GM23248 (cell line): ENCODE measurements around the gene CFDP1. TPM values are rescaled to one million over a fixed set of nuclear protein-coding genes. Genes with fewer than 3 reads are reported as not detected.
A peak's percentile ranks its signal among the peaks of the same experiment; 100 is the strongest.

ENCODE experiments used
- DNase-seq: peaks from one replicate; pipeline ENCODE4 v3.0.0-alpha.2; 2015
- H2AFZ ChIP-seq: fragments of 200-600 bp; sonication (generic); 2 replicates; pipeline ENCODE4 v1.6.1; 2016; ENCODE audit warnings: antibody characterized with exemption
- H3F3A ChIP-seq: fragments of 200-600 bp; sonication (generic); 2 replicates; pipeline ENCODE4 v1.6.1; 2016; ENCODE audit warnings: mild to moderate bottlenecking, antibody characterized with exemption, mixed run types; ENCODE audit not compliant: insufficient read depth
- H3K27ac ChIP-seq: fragments of 200-600 bp; sonication (generic); 2 replicates; pipeline ENCODE4 v1.5.1; 2016; ENCODE audit warnings: mild to moderate bottlenecking
- H3K27me3 ChIP-seq: fragments of 200-600 bp; sonication (generic); replicated peaks from 2 replicates; pipeline ENCODE4 v1.6.1; 2016; ENCODE audit warnings: mild to moderate bottlenecking; ENCODE audit not compliant: insufficient read depth
- H3K36me3 ChIP-seq: fragments of 200-600 bp; sonication (generic); 2 replicates; pipeline ENCODE4 v1.6.1; 2016; ENCODE audit warnings: low read depth, mild to moderate bottlenecking
- H3K4me1 ChIP-seq: fragments of 200-600 bp; sonication (generic); 2 replicates; pipeline ENCODE4 v1.6.1; 2016; ENCODE audit warnings: mild to moderate bottlenecking; ENCODE audit not compliant: insufficient read depth
- H3K4me2 ChIP-seq: fragments of 200-600 bp; sonication (generic); one replicate; pipeline ENCODE4 v1.6.1; 2016; ENCODE audit warnings: mild to moderate bottlenecking; ENCODE audit not compliant: unreplicated experiment
- H3K4me3 ChIP-seq: fragments of 200-600 bp; sonication (generic); 2 replicates; pipeline ENCODE4 v1.5.1; 2016; ENCODE audit warnings: mild to moderate bottlenecking
- H3K79me2 ChIP-seq: fragments of 200-600 bp; sonication (generic); 2 replicates; pipeline ENCODE4 v1.6.1; 2016; ENCODE audit warnings: mild to moderate bottlenecking; ENCODE audit not compliant: insufficient read depth
- H3K9ac ChIP-seq: fragments of 200-600 bp; sonication (generic); 2 replicates; pipeline ENCODE4 v1.6.1; 2016; ENCODE audit warnings: mild to moderate bottlenecking
- H3K9me2 ChIP-seq: fragments of 200-600 bp; sonication (generic); 2 replicates; pipeline ENCODE4 v1.6.1; 2016; ENCODE audit warnings: mixed run types, mild to moderate bottlenecking, moderate library complexity; ENCODE audit not compliant: insufficient read depth
- H3K9me3 ChIP-seq: fragments of 200-600 bp; sonication (generic); one replicate; pipeline ENCODE4 v1.6.1; 2017; ENCODE audit warnings: low read depth
- H4K20me1 ChIP-seq: fragments of 200-600 bp; sonication (generic); 2 replicates; pipeline ENCODE4 v1.6.0; 2016; ENCODE audit not compliant: insufficient read depth
- EZH2 ChIP-seq: fragments of 200-600 bp; sonication (generic); IDR thresholded peaks from 2 replicates; pipeline ENCODE4 v1.6.1; 2018; ENCODE audit warnings: antibody characterized with exemption, mild to moderate bottlenecking; ENCODE audit not compliant: insufficient read depth, poor library complexity, severe bottlenecking
- EZH2phosphoT487 ChIP-seq: fragments of 200-600 bp; sonication (generic); IDR thresholded peaks from 2 replicates; pipeline ENCODE4 v1.6.1; 2018; ENCODE audit warnings: antibody characterized with exemption, moderate library complexity, mild to moderate bottlenecking, low read depth; ENCODE audit not compliant: insufficient read depth
- WGBS, 2 experiments: methylation state at CpG; one replicate each; pipeline ENCODE4 v1.1.6; 2015 to 2017; ENCODE audit warnings: low lambda C conversion rate in 2 of 2, low coverage in 1 of 2; ENCODE audit errors: missing lambda C conversion rate in 2 of 2; 5-methylcytosine and 5-hydroxymethylcytosine counted together
- in situ Hi-C: fragments of 300-500 bp; cut with MboI; formaldehyde crosslinking; loops from 2 replicates; pipeline ENCODE4 v1.15.0; 2020
- polyA plus RNA-seq: library from polyadenylated mRNA; unstranded; fragments of >200 nt; fragmentation: Nextera tagmentation; extraction: Ambion mirVana; gene quantifications from 2 replicates; pipeline ENCODE4 v1.2.1, GENCODE V29; 2016
- total RNA-seq: library from RNA; depleted of rRNA; stranded (reverse); fragments of >200 nt; shearing (Covaris generic); gene quantifications from 2 replicates; pipeline ENCODE4 v1.2.3, GENCODE V29; 2014

The CFDP1 gene
- total and polyA plus RNA-seq, 2 experiments from 2014 or later, result 36.9 to 46.7 TPM

DNA sequence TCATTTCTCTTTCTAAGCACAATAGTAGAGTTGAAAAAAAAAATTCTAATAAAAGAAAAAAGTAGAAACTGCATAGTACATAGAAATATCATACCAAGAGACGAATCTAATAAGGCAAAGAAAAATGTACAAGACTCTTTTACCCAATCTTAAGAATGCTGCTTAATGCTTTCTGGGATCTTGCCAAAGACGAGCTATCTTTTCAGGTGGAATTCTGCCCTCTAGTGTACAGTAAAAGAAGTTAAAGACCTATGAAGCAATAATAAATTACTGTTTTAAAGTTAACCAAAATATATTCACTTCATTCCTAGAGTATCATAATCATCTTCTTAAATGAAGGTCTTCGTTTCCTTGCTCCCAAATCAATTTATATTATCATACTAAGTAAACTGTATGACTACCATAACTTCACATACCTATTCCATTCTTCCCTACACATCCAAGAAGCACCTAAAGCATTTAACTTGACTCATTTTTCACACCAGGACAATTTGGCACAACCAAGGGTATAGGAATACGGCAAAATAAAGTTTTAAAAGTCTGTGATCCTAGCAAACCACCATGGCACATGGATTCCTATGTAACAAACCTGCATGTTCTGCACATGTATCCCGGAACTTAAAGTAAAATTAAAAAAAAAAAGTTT lies 47.7 kb downstream of the CFDP1 start:
- in situ Hi-C loops, result no loop called here
- TF ChIP-seq EZH2, result no peak
- TF ChIP-seq EZH2phosphoT487, result no peak
- peak overlapping the region; percentile 37 for H3K4me2 ChIP-seq
- no peaks in the 10 kb centered on the region for H3K9me3 ChIP-seq
- H3K4me1 ChIP-seq, result peaks cover 20% of the 10 kb centered on the region
- 0 out of 2 replicates have a peak, but pooled peaks cover 3% of the 10 kb centered on the region for H3K36me3 ChIP-seq
- no peaks in the 10 kb centered on the region for H3K27me3 ChIP-seq
- no peak overlapping the region for H2AFZ ChIP-seq
- H4K20me1 ChIP-seq, result no peaks in the 10 kb centered on the region
- DNase-seq, result peak; percentile 93
- H3F3A ChIP-seq, result peaks cover 18% of the 10 kb centered on the region; the same call in 1 of the 2 replicates
- no peaks in the 10 kb centered on the region for H3K9me2 ChIP-seq
- H3K4me3 ChIP-seq, result no peak overlapping the region
- peak overlapping the region; percentile 37 for H3K9ac ChIP-seq
- peaks cover 9% of the 10 kb centered on the region; the same call in 1 of the 2 replicates for H3K79me2 ChIP-seq
- WGBS, 2 experiments, result 20 to 21% methylated on average over 5 of the region's 5 CpGs
- H3K27ac ChIP-seq, result peak overlapping the region; percentile 29

DNA sequence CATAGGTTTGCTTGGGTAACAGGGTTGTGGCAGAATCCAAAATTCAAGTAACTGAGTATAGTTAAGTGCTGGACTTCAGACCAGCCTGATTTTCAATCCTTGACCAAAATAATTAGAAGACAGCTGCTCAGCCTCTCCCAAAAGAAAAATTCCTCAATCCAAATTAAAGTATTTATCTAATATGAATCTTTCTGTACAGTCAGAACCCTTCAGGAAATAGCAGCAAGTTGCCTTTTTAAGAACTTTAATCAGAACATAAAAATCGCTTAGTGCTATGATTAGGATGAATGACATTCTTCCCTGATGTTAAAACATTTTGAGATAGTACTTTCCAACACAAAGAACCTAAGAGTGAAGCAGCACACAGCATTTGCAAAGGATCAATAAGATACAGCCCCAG lies 50.2 kb downstream of the CFDP1 start:
- H3K9me3 ChIP-seq, result no peaks in the 10 kb centered on the region
- H3K9me2 ChIP-seq, result no peaks in the 10 kb centered on the region
- H2AFZ ChIP-seq, result no peak overlapping the region
- peaks cover 43% of the 10 kb centered on the region for H3K4me1 ChIP-seq
- no peak overlapping the region for H3K27ac ChIP-seq
- no peaks in the 10 kb centered on the region for H3K27me3 ChIP-seq
- 96 to 100% methylated on average over 1 of the region's 1 CpG for WGBS, 2 experiments
- H3K4me2 ChIP-seq, result no peak overlapping the region
- no peak for DNase-seq
- H3K9ac ChIP-seq, result no peak overlapping the region
- H3K36me3 ChIP-seq, result no peaks in the 10 kb centered on the region
- no peaks in the 10 kb centered on the region for H4K20me1 ChIP-seq
- TF ChIP-seq EZH2phosphoT487, result no peak
- no peak for TF ChIP-seq EZH2
- no peak overlapping the region for H3K4me3 ChIP-seq
- peaks cover 26% of the 10 kb centered on the region; the same call in 1 of the 2 replicates for H3K79me2 ChIP-seq
- peaks cover 36% of the 10 kb centered on the region for H3F3A ChIP-seq
- in situ Hi-C loops, result no loop called here

DNA sequence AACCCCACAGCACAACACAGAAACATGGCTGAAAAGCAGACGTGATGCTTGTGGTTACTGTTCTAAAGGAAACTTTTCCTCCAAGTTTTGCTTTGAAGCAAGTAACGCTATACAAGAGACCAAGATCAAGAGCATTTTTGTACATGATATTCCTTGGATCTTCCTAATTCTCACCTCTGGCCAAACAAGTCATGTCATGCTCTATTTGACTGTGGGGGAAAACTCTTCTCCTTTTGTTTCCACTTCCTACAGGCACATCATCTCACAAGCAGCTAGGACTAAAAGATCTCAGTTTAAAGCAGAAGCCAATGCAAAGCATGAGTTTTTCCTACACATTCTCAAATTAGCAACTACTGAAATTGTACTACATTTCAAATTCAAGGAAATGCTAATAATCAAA lies 50.7 kb downstream of the CFDP1 start:
- Histone ChIP-seq H3K4me2 (no peak overlapping the region), H3K4me1 (peaks cover 47% of the 10 kb centered on the region), H4K20me1 (no peaks in the 10 kb centered on the region), H2AFZ (no peak overlapping the region), H3K27me3 (no peaks in the 10 kb centered on the region), H3K27ac (no peak overlapping the region), H3K36me3 (no peaks in the 10 kb centered on the region), H3K4me3 (no peak overlapping the region), H3K9me3 (no peaks in the 10 kb centered on the region), H3K9ac (no peak overlapping the region), H3F3A (peaks cover 39% of the 10 kb centered on the region), H3K9me2 (no peaks in the 10 kb centered on the region), H3K79me2 (peaks cover 26% of the 10 kb centered on the region; the same call in 1 of the 2 replicates)
- TF ChIP-seq EZH2, result no peak
- no peak for TF ChIP-seq EZH2phosphoT487
- DNase-seq, result no peak
- in situ Hi-C loops, result no loop called here
- 96 to 100% methylated on average over 2 of the region's 2 CpGs for WGBS, 2 experiments

DNA sequence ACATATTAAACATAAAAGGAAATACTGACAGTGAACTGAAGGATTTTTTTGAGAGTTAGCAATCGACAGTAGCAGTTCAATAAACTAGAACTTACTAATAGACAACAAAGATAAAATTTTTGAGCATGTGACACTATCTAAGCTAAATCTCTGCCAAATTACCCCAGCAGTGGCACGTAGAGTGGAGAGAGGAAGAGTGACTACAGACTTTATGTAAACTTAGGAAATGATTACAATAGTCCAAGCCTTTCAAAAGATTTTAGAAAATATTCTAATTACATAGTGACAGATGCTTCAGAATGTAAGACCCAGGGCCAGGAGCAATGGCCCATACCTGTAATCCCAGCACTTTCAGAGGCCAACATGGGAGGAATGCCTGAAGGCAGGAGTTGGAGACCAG lies 52.4 kb downstream of the CFDP1 start:
- no peaks in the 10 kb centered on the region for H3K9me2 ChIP-seq
- H3K36me3 ChIP-seq, result no peaks in the 10 kb centered on the region
- H3K4me1 ChIP-seq, result peaks cover 55% of the 10 kb centered on the region
- in situ Hi-C loops, result no loop called here
- TF ChIP-seq EZH2phosphoT487, result no peak
- no peak for TF ChIP-seq EZH2
- no peaks in the 10 kb centered on the region for H3K27me3 ChIP-seq
- peak overlapping the region; percentile 44 for H3K27ac ChIP-seq
- peaks cover 26% of the 10 kb centered on the region; the same call in 1 of the 2 replicates for H3K79me2 ChIP-seq
- H4K20me1 ChIP-seq, result no peaks in the 10 kb centered on the region
- peaks cover 42% of the 10 kb centered on the region for H3F3A ChIP-seq
- H3K4me3 ChIP-seq, result no peak overlapping the region
- peak overlapping the region; percentile 48 for H3K4me2 ChIP-seq
- DNase-seq, result peak; percentile 57
- H3K9me3 ChIP-seq, result no peaks in the 10 kb centered on the region
- WGBS, 2 experiments, result 25 to 35% methylated on average over 2 of the region's 2 CpGs
- peak overlapping the region; percentile 10; the same call in 1 of the 2 replicates for H3K9ac ChIP-seq
- H2AFZ ChIP-seq, result no peak overlapping the region
